Body of pancreas (tissue), 4 donors: ENCODE results near the gene DNAJB1. TPM values are rescaled to one million over a fixed set of nuclear protein-coding genes. Genes with fewer than 3 reads are reported as not detected.
"Not testable (repeated sequence)": the region's sequence is repeated elsewhere in the genome, so short reads cannot be mapped to it uniquely, and the experiment has no call there.

Experiments
- ATAC-seq: fragments of 150-250 bp; one replicate; pipeline ENCODE4 v1.9.1; 2016
- DNase-seq, 4 donors: peaks; one replicate each; pipeline ENCODE4 v3.0.0-alpha.2; 2019
- H3K27ac ChIP-seq, 4 donors: fragments of 200-600 bp; sonication (generic); 1 replicate in 3 of 4; 2 replicates in 1 of 4; pipeline versions ENCODE4 v1.5.1 to v1.6.1; 2016 to 2019; ENCODE audit warnings: mild to moderate bottlenecking in 1 of 4, mixed read lengths in 1 of 4, moderate library complexity in 1 of 4
- H3K27me3 ChIP-seq, 2 donors: fragments of 200-600 bp; sonication (generic); one replicate each; pipeline ENCODE4 v1.6.0; 2016; ENCODE audit warnings: mild to moderate bottlenecking in 1 of 2
- H3K36me3 ChIP-seq, 2 donors: fragments of 200-600 bp; sonication (generic); replicated peaks in 1 of 2; 2 replicates each; pipeline ENCODE4 v1.5.1; 2016; ENCODE audit warnings: low read depth in 2 of 2; ENCODE audit not compliant: insufficient read depth in 1 of 2
- H3K4me1 ChIP-seq: fragments of 200-600 bp; sonication (generic); one replicate; pipeline ENCODE4 v1.6.0; 2016
- H3K4me3 ChIP-seq, 2 donors: fragments of 200-600 bp; sonication (generic); 1 replicate in 1 of 2; 2 replicates in 1 of 2; pipeline ENCODE4 v1.5.1; 2016 to 2019
- H3K9me3 ChIP-seq, 3 donors: fragments of 200-600 bp; sonication (generic); 1 replicate in 2 of 3; 2 replicates in 1 of 3; pipeline ENCODE4 v1.5.1; 2016
- POLR2A ChIP-seq, 3 donors: fragments of 450-650 bp; IDR thresholded peaks; one replicate each; pipeline ENCODE4 v1.6.1; 2016; ENCODE audit warnings: antibody characterized with exemption in 3 of 3, mild to moderate bottlenecking in 2 of 3
- WGBS, 2 donors: methylation state at CpG; one replicate each; pipeline ENCODE4 v1.1.5; 2017; 5-methylcytosine and 5-hydroxymethylcytosine counted together
- intact Hi-C: fragments of 100-400 bp; cut with DNase I; formaldehyde crosslinking; loops from one replicate; pipeline ENCODE4 v1.15.1; 2023
- total RNA-seq, 2 donors: library from RNA; depleted of rRNA; stranded (reverse); fragments of >200 nt; gene quantifications; one replicate each; pipeline ENCODE4 v1.1.0, GENCODE V29; 2016
- TF ChIP-seq, protein P1 (sequence below), 7 experiments: fragments of 450-650 bp in 4 of 7; fragments of 200-600 bp in 3 of 7; sonication (generic) in 3 of 7; IDR thresholded peaks; one replicate each; pipeline ENCODE4 v1.5.1; 2016 to 2019; ENCODE audit warnings: antibody characterized with exemption in 7 of 7

Gene DNAJB1
- total RNA-seq, 2 donors from 2014 or later, result 24.4 to 33.2 TPM

GRCh38 chr19:14553939-14554243 is 35.7 kb upstream of the DNAJB1 start:
- intact Hi-C loops, result no loop called here
- Histone ChIP-seq H3K9me3 (no peaks in the 10 kb centered on the region), H3K4me1 (peaks cover 10% of the 10 kb centered on the region), H3K36me3 (no peaks in the 10 kb centered on the region), H3K27ac (peak overlapping the region in 1 of 4 donors; percentile 12), H3K4me3 (no peak overlapping the region), H3K27me3 (no peaks in the 10 kb centered on the region)
- DNase-seq (no peak), ATAC-seq (no peak)
- WGBS, 2 donors, result 79% methylated on average over 9 of the region's 9 CpGs; no CpG with 5 or more reads in 1 of the 2 donors
- TF ChIP-seq, protein P1, sequence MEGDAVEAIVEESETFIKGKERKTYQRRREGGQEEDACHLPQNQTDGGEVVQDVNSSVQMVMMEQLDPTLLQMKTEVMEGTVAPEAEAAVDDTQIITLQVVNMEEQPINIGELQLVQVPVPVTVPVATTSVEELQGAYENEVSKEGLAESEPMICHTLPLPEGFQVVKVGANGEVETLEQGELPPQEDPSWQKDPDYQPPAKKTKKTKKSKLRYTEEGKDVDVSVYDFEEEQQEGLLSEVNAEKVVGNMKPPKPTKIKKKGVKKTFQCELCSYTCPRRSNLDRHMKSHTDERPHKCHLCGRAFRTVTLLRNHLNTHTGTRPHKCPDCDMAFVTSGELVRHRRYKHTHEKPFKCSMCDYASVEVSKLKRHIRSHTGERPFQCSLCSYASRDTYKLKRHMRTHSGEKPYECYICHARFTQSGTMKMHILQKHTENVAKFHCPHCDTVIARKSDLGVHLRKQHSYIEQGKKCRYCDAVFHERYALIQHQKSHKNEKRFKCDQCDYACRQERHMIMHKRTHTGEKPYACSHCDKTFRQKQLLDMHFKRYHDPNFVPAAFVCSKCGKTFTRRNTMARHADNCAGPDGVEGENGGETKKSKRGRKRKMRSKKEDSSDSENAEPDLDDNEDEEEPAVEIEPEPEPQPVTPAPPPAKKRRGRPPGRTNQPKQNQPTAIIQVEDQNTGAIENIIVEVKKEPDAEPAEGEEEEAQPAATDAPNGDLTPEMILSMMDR (IDR thresholded peaks at IDR 0.05), result no peak
- no peak for TF ChIP-seq POLR2A (IDR thresholded peaks at IDR 0.05)

- Histone ChIP-seq H3K36me3 (no peaks in the 10 kb centered on the region), H3K9me3 (no peaks in the 10 kb centered on the region), H3K27me3 (no peaks in the 10 kb centered on the region), H3K4me1 (peaks cover 10% of the 10 kb centered on the region), H3K27ac (no peak overlapping the region), H3K4me3 (no peak overlapping the region)
- TF ChIP-seq, protein P1 (IDR thresholded peaks at IDR 0.05), result no peak
- no peak for TF ChIP-seq POLR2A (IDR thresholded peaks at IDR 0.05)
- intact Hi-C loops, result no loop called here
- DNase-seq, result no peak
- no peak for ATAC-seq
- 88 to 93% methylated on average over 23 to 29 of the region's 35 CpGs for WGBS, 2 donors
These were observed 35.1 kb upstream of the DNAJB1 start for GRCh38 chr19:14553042-14553938.

DNA sequence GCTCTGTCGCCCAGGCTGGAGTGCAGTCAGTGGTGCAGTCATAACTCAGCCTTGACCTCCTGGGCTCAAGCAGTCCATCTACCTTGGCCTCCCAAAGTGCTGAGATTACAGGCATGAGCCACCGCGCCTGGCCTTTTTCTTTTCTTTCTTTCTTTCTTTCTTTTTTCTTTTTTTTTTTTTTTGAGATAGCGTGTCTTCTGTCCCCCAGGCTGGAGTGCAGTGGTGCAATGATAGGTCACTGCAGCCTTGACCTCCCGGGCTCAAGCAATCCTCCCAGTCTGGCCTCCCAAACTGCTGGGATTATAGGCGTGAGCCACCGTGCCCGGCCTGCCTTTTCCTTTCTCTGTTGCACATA is 33.8 kb upstream of the DNAJB1 start:
- WGBS, 2 donors, result 87 to 92% methylated on average over 7 to 8 of the region's 8 CpGs

DNA sequence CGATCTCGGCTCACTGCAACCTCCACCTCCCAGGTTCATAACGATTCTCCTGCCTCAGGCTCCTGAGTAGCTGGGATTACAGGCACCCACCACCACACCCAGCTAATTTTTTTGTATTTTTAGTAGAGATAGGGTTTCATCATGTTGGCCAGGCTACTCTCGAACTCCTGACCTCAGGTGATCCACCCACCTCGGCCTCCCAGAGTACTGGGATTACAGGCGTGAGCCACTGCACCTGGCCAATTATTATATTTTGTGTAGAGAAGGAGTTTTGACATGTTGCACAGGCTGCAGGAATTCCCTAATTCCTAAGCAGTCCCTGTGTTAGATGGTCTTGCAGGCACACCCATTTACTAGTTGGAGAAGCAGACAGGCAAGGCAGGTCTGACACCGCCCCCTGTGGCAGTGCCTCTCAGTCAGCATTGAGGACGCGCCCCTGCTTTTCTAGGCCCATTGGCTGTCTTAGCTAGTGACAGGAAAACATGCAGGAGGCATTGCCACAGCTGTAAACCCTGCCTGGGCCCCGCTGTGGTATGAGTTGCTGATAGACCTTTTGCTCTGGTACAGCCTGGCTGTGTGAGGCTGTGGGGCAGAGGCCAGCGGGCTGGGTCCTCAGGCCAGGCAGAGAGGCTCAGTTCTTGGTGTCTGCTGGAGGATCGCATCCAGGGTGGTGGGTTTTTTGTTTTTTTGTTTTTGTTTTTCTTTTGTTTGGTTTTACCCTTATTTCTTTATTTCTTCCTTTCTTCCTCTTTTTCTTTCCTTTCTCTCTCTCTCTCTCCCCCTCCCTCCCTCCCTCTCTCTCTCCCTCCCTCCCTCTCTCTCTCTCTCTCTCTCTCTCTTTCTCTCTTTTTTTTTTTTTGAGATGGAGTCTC is 33.2 kb upstream of the DNAJB1 start:
- H3K27me3 ChIP-seq, H3K27ac ChIP-seq, intact Hi-C loops, ATAC-seq, H3K4me3 ChIP-seq, H3K4me1 ChIP-seq, H3K36me3 ChIP-seq, H3K9me3 ChIP-seq: not testable (repeated sequence)
- 72 to 73% methylated on average over 12 of the region's 12 CpGs for WGBS, 2 donors
- TF ChIP-seq, protein P1 (IDR thresholded peaks at IDR 0.05), result peak in 1 of 7 experiments; percentile 11
- peak in 2 of 4 donors; percentile 37 to 44 for DNase-seq

More for the DNA sequence above, 33.8 kb upstream of the DNAJB1 start:
- H3K4me3 ChIP-seq, H3K4me1 ChIP-seq, H3K9me3 ChIP-seq, DNase-seq, ATAC-seq, intact Hi-C loops, H3K27me3 ChIP-seq, H3K36me3 ChIP-seq, H3K27ac ChIP-seq: not testable (repeated sequence)

GRCh38 chr19:14550201-14550754 is 32.1 kb upstream of the DNAJB1 start:
- no peaks in the 10 kb centered on the region for H3K9me3 ChIP-seq
- TF ChIP-seq, protein P1 (IDR thresholded peaks at IDR 0.05), result no peak
- TF ChIP-seq POLR2A (IDR thresholded peaks at IDR 0.05), result no peak
- H3K36me3 ChIP-seq, result no peaks in the 10 kb centered on the region
- H3K4me1 ChIP-seq, result no peaks in the 10 kb centered on the region
- H3K27me3 ChIP-seq, result no peaks in the 10 kb centered on the region
- 48 to 78% methylated on average over 4 to 15 of the region's 15 CpGs for WGBS, 2 donors
- peak; percentile 29 to 63 (median 52) for DNase-seq
- ATAC-seq, result no peak
- intact Hi-C loops, result no loop called here
- H3K27ac ChIP-seq, result peak overlapping the region in 1 of 4 donors; percentile 9
- no peak overlapping the region for H3K4me3 ChIP-seq
